SKM-1 (cell line): ENCODE data around the gene F13A1.

Experiments used
- DNase-seq: peaks from one replicate; lab custom pipeline; 2025; ENCODE audit not compliant: unreplicated experiment; lab: John Stamatoyannopoulos, UW

F13A1 gene

DNA sequence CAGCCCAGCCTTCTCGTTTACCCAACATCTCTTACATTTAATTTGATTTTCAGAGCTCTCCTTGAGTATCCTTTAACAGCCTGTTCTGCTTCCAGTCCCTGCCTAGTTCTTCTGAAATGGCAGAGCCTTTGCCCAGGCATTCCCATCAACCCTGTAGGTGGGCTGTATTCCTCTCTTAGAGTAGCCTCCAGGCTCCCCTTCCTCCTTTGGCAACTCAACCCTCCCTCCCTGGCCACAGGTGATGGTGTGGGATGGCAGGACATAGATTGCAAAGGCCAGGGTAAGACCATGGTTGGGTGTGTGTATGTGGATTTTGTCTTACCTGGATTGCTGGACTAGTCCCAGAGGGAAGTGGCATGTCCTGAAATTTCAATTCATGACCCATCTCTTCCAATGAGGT, 125.4 kb downstream of the F13A1 start:
- DNase-seq: no peak

DNA sequence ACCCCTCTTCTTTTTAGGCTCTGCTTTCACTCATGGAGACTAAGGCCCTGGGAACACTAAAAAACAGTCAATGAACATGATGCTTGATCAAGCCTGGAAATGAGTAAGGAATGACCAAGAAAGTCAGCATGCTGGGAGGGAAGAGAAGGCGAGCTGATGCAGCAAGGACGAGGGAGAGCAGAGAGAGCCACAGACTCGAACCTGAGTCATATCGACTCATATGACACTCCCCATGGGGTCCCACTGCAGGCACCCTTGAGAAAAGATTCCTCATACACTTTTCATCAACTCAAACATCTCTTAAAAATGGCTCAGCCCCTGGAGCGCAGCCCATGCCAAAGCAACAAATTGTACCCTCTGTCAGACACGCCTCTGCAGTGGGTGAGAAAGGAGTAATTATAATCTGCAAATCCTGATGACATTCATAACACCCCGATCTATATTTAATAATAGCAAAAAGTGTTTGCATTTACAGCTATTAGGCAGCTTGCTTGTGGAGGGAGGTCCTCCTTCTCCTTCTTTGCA, 127.2 kb downstream of the F13A1 start:
- DNase-seq: no peak

DNA sequence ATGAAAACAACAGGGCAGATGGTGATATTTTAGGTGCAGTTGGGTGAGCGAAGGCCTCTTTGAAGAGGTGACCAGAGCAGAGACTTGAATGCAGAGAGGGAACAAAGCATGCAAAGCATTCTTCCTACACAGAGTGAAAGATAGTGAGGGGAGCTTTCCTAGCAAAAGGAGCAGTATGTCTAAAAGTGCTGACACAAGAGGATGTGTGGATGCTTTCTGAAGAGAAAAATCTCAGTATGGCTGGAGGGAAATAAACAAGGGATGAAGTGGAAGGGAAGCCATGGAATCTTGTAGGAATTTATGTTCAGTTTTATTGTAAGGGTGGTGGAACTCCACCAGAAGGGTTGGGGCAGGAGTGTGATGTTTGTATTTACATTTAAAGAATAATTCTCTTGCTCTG, 128.6 kb downstream of the F13A1 start:
- no peak for DNase-seq

DNA sequence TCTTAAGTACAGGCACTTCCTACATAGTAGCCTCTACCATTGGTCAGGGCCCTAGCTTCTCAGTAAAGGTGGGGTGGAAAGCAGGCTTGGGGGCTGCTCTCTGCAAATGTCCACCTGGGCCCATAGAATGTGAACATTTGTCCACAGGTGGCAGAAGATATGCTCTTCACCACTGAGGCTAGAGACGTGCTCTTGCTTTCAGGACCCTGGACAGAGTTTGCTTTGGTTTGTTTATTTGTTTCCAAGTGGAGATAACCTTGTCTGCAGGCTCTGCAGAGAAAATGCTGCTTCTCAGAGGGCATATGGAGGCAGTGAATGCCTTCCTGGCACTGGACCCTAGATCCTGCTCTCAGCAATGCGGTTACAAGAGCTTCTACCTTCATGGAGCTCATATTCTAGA, 129.0 kb downstream of the F13A1 start:
- DNase-seq: no peak

DNA sequence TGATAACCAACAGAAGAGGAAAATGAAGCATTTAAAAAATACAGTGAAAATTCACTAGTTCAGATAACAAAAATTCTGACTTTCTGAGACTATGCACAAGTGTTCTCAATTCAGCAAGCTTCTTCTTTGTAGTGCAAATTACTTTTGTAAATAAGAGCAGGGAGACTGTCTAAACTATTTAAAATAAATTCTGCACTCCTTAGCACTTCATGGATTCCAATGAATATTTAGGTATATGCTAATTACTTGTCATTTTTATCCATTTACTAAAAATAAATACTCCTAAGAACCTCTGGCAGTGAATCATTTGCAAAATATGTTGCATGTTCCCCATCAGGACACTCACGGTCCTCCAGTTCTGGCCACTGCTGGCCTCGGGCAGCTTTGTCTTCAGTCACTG, 139.8 kb downstream of the F13A1 start:
- no peak for DNase-seq

DNA sequence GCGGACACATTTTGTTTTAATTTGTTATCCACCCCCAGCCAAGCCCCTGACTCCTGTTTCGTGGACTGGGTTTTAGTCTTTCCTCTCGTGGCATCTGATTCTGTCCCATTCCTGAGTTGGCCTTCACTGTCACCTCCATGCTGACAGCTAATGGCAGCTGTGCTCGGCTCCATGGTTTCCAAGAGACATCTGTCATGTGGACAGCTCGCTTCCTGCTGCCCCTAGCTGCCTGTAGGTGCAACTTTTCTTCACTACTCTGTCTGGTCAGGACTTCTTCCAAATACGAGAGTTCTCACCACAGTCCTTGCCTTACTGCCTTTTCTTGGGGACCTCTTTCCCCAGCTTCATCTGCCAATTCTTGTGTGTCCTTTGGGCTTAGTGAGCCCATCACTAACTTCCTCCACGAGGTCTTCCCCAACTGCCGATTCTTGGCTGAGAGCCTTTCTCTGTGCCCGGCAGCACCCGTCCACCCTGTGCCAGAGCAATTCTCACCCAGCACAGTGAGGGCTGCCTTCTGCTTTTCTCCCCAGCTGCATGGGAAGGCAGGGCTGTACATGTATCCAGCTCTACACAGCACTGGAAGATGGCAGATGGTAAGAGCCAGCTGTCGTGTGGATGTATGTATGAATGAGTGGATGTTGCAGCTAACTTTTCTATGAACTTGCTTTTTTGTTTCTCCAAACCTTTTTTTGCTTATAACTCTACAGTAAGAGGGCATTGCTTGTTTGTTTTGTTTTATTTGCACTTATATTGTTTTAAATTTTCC, 140.4 kb downstream of the F13A1 start:
- DNase-seq: no peak

DNA sequence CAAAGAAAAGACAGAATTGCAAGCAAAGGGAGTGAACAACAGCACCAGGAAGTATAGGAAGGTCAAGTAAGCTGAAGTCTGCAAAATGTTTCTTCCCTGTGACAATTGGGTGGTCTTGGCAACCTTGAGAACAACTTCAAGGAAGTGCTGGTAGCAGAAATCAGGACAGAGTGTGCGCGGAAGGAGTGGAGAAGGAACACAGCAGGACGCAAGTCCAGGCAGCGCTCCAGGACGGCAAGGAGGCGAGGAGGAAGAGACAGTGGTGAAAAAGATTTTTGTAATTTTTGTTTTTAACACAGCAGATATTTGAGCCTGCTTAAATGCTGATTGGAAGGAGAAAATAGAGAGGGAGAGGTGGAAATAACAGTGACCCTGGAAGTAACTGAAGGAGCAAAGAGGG, 141.7 kb downstream of the F13A1 start:
- no peak for DNase-seq

DNA sequence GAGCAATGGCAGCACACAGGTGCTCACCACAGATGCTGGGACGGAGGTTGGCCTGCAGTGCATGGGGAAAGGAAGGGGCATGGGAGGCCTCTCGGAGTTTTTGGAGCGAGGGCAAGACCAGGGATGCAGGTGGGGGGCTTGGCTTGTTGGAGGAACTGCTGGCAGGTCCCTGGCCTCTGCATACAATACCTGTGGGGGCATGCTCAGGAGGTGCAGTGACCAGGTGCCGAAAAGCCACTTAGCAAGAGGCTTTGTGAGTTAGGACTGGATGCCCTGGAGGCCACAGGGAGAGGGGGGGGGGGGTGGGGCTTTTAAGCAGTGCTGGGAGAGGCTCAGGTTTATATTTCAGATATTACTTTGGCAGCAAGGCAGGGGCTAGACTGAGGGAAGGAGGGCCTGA, 142.7 kb downstream of the F13A1 start:
- no peak for DNase-seq

DNA sequence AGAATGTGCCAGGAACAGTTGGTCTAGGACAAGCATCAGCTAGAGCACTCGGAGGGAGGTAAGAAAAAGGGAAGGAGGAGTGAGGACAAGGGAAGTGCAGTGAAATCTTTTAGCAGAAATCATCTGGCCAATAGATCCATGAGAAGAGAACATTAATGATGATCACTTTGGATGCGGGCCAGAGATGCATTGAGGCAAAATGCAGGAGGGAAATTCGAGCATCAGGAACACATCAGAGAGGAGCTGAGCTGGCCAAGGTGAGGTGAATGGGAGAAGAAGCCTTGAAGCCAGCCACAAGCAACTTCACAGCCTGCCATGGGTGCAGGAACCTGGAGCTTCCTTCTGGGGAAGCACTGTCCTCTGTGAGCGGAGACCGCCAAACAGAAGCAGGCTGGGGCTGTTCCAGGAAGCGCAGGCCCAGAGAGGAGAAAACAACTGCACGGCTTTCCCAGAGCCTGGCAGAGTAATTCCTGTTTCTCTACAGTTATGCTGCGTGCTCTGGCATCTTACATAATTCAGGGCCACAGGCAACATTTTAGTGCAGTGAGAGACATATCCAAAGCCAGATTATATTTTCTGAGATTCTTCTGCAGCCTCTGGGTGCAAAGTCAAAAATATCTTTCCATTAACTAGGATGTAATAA, 143.8 kb downstream of the F13A1 start:
- DNase-seq: no peak

DNA sequence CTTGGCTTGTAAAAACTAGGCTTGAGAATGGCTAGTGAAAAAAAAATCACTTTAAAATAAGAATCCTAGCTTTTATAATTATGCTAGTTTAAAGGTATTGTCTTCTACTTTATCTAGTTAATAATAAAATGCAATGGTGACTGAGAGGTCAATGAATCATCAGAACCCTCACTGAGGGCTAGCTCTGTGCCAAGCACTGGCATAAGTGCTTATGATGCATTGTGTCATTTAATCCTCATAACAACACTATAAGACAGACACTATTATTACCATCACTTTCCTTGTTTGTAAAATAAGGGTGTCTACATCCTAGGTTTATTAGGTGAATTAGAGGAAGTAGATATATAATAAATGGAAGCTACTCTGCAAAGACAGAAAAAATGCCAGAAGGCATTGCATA, 144.3 kb downstream of the F13A1 start:
- DNase-seq: no peak

DNA sequence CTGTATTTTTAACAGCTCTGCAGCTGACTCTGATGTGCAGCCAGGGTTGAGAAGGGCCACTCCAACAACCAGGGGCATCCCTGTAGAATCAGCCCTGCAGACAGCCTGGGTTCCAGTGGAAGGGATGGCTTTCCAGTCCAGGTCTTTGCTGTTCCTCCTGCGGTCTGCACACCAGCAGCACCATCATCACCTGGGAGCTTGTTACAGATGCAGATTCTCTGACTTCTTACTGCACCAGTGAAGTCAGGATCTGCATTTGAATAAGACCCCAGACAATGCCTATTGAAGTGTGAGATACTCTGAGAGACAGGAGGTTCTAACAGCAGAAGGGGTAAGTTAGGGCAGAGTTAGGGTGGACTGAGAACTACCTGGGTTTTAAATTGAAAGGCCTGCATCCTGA, 151.3 kb downstream of the F13A1 start:
- DNase-seq: no peak

DNA sequence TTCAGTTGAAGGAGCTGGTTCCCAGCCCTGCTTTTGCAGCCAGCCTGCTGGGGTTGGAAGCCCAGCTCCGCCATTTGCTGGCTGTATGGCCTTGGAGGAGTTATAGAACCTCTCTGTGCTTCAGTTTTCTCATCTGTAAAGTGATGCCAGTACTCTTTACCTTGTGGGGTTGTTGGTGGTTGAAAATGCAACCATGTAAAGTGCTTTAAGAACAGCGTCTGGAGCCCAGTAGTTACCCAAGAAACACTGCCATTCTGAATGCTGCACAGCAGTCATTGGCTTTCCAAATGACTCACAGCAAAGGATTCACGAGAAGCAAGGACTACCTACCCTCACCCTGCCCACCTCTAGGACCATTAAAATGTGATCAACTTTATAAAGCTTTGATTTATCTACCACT, 154.4 kb downstream of the F13A1 start:
- DNase-seq: no peak

DNA sequence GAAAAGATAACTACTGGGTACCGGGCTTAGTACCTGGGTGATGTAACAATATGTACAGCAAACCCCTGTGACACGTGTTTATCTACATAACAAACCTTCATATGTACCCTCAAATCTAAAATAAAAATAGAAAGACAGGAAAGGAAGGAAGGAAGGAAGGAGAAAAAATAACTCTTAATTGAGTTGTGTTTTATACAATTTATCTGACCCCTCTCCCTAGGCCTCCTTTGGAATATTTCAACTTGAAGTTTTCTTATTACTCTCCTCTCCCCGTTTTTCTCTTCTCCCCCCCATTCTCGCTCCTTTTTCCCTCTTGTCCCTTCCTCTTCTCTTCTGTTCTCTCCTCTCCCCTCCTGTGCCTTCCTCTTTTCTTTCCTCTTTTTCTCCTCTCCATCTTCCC, 156.1 kb downstream of the F13A1 start:
- DNase-seq: no peak

DNA sequence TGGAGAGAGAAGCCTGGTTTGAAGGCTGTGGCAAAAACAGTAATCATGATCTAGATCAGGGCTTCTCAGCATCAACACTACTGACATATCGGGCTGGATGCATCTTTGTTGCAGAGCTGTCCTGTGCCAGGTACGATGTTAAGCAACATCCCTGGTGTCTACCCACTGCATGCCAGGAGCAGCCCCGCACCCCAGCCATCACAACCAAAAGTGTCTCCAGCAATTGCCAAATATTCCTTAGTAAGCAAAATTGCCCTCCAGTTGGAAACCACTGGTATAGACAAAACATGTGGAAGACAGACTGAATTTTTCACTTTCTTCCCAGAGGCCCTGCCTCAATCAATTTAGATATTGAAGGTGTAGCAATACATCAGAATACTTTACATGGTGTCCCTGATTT, 166.1 kb downstream of the F13A1 start:
- no peak for DNase-seq

DNA sequence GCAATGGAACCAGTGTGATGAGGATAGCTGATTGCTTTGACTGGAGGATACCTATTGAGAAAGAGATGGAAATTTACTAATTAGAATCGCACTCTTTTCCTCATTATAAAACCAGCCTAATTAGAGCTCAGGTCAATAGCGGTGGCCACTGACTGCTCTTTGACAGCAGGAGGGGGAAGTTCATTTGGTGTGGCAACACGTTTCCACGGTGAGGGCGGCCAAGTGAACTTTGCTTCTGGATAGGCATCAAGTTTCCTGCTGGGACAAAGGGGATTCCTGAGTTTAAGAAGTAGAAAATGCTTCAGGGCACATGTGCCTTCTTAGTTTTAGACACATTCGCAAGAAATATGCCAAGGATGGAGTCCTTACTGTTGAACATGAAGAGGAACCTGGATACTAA, 168.4 kb downstream of the F13A1 start:
- no peak for DNase-seq

DNA sequence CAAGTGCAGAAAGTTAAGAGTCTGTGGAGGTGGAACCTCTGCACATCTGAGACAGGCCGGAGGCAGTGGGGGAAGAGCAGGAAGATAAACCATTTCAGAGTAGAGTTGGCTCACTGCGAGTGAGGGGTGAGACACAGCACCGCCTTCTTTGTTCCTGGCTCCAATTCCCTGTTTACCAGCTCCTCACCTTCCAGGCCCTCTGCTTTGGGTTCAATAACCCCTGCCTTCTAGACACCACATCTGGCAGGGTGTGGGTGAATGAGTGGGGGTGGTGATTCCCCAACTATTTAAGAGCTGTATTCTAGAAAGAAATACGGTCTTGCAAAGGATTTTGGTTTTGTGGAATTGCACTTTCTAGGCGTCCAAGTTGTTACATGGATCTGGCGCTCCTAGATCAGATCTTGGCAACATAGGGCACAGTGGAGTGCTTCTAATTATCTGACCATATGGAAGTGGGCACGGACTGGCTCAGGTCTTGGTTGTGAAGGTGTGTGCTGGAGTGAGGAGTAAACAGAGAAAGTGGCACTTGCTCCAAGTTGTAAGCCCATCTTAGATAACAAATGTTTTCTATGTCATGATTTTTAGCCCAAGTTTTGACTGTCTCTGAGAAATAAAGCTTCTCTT, 172.2 kb downstream of the F13A1 start:
- DNase-seq: no peak

DNA sequence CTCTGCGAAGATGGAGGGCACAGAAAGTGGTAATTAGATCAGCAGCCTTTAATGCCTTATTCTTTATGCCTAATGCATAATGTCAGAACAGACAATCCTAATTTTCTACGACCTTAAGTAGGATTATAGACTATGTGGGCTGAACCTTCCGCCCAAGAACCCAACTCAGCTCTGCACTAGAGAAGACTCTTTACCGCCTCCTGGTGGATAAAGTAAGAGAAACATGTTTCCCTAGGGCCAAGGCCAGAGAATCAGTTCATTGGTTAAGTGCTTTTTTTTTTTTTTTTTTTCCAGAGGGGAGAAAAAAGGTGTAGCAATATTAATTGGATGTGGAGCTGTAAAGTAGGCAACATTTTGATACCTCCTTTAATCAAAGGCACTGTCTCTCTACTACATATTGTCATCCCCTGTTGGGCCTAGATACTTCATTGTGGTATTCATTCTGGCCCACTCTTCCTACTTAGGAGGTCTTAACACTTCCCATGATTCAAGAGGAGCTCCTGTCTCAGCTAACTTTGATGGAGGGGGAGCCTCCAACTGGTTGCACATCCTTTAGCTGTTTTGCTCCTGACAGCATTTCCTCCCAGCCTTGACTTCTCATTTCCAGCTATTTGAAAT, 188.9 kb downstream of the F13A1 start:
- no peak for DNase-seq

DNA sequence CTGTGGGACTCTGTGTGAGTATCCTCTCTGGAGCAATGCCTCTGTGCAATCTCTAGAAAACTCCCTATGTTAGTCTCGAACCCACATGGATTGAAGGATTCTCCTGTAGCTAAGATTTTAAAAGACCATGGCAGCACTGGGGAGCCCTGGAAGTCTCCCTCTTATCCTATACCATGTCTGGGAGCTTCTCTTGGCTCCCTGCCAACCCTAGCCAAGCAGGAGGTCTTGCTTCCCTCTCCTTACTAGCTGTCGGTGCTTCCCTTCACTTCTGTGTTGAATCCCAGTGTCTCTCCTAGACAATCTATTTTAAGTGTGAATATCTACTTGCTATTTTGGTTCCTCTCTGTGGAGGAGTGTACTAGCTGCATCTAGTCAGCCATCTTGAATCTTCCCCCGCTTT, 195.0 kb downstream of the F13A1 start:
- DNase-seq: no peak

DNA sequence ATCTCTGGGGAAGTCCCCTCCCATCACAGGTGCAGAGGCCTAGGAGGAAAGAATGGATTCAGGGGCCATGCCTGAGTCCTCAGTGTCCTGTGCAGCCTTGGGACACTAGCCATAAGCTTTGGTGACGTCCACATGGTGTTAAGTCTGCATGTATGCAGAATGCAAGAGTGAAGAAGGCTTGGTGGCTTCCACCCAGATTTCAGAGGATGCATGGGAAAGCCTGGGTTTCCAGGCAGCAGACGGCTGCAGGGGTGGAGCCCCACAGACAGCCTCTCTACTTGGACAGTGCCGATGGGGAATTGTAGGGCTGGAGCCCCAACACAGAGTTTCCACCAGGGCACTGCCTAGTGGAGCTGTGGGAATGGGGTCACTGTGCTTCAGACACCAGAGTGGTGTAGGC, 196.7 kb downstream of the F13A1 start:
- DNase-seq: no peak

DNA sequence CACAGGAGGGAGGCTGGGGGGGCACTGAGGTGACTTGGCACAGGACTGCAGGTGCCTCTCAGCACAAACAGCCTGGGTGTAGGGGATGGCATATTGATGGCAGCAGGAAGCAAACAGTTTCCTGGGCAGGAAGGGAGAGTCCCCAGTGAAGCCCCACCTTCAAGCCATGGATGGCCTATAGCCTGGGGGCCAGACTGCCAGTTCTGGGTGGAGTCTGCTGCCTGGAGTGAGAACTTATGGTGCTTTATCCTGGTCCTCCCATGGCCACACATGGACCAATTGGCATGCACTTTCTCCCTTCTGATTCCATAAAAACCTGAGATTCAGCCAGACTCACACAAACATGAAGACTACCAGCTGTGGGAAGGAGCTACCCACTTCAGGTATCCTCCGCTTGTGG, 198.5 kb downstream of the F13A1 start:
- no peak for DNase-seq

DNA sequence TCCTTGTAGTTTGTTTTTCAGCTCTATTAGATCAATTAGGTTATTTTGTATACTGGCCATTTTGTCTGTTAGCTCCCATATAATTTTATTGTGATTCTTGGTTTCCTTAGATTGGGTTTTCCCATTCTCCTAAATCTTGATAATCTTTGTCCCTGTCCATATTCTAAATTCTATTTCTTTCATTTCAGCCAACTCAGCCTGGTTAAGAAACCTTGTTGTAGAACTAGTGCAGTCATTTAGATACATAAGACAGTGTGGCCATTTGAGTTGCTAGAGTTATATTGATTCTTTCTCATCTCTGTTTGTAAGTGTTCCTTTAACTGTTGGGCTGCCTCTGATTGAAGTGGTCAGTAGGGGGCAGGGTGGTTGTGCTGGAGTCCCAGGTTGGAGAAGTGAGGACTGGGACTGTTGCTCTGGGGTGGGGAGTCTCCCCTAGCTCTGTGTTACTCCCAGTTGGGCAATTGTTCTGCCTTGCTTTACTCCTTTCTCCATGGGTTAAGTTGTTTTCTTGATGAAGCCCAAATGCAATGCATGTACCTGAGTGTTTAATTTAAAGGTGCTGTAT, 214.9 kb downstream of the F13A1 start:
- no peak for DNase-seq
